Loucy (cell line): ENCODE measurements around the gene TIMM17B.

ENCODE experiments used
- H2AFZ ChIP-seq: fragments of 200-600 bp; sonication (generic); 2 replicates; pipeline ENCODE4 v1.6.0; 2016; ENCODE audit warnings: antibody characterized with exemption, mild to moderate bottlenecking, low read length, moderate library complexity
- H3F3A ChIP-seq: fragments of 200-600 bp; 2 replicates; pipeline ENCODE4 v1.6.0; 2016; ENCODE audit warnings: antibody characterized with exemption, low read depth, mild to moderate bottlenecking
- H3K27me3 ChIP-seq: fragments of 200-600 bp; sonication (generic); 2 replicates; pipeline ENCODE4 v1.6.1; 2014; ENCODE audit warnings: low read length, mild to moderate bottlenecking; ENCODE audit not compliant: insufficient read depth, poor library complexity, severe bottlenecking
- H3K36me3 ChIP-seq: fragments of 200-600 bp; sonication (generic); 2 replicates; pipeline ENCODE4 v1.6.1; 2016; ENCODE audit warnings: low read length; ENCODE audit not compliant: insufficient read depth
- H3K4me1 ChIP-seq: fragments of 200-600 bp; sonication (generic); 2 replicates; pipeline ENCODE4 v1.5.1; 2014; ENCODE audit warnings: low read length, mild to moderate bottlenecking; ENCODE audit not compliant: insufficient read depth, poor library complexity, severe bottlenecking
- H3K4me2 ChIP-seq: fragments of 200-600 bp; sonication (generic); 2 replicates; pipeline ENCODE4 v1.6.0; 2014; ENCODE audit warnings: antibody characterized with exemption, low read length, low read depth, mild to moderate bottlenecking; ENCODE audit not compliant: poor library complexity, severe bottlenecking
- H3K4me3 ChIP-seq: fragments of 200-600 bp; sonication (generic); 2 replicates; pipeline ENCODE4 v1.5.1; 2014; ENCODE audit warnings: low read length, mild to moderate bottlenecking, mixed read lengths; ENCODE audit not compliant: poor library complexity, severe bottlenecking
- H3K79me2 ChIP-seq: fragments of 200-600 bp; sonication (generic); 2 replicates; pipeline ENCODE4 v1.6.1; 2014; ENCODE audit warnings: low read length; ENCODE audit not compliant: insufficient read depth
- H3K9ac ChIP-seq: fragments of 200-600 bp; sonication (generic); 2 replicates; pipeline ENCODE4 v1.6.0; 2014; ENCODE audit warnings: mild to moderate bottlenecking, low read depth, low read length, moderate library complexity; ENCODE audit not compliant: poor library complexity, severe bottlenecking
- H3K9me2 ChIP-seq: fragments of 200-600 bp; sonication (generic); replicated peaks from 2 replicates; pipeline ENCODE4 v1.6.1; 2016; ENCODE audit warnings: low read depth, low read length, mixed read lengths
- H3K9me3 ChIP-seq: fragments of 200-600 bp; sonication (generic); 2 replicates; pipeline ENCODE4 v1.6.1; 2014; ENCODE audit warnings: mild to moderate bottlenecking, antibody characterized with exemption, low read length, low read depth; ENCODE audit not compliant: insufficient read depth
- H4K20me1 ChIP-seq: fragments of 200-600 bp; sonication (generic); 2 replicates; pipeline ENCODE4 v1.6.0; 2014; ENCODE audit warnings: antibody characterized with exemption, low read length, mild to moderate bottlenecking; ENCODE audit not compliant: insufficient read depth, poor library complexity, severe bottlenecking
- CTCF ChIP-seq: fragments of 200-600 bp; sonication (generic); conservative IDR thresholded peaks from 2 replicates; pipeline ENCODE4 v1.5.1; 2014; ENCODE audit warnings: mild to moderate bottlenecking, antibody characterized with exemption, low read length
- EZH2phosphoT487 ChIP-seq: fragments of 200-600 bp; IDR thresholded peaks from 2 replicates; pipeline ENCODE4 v1.6.1; 2018; ENCODE audit warnings: antibody characterized with exemption, mild to moderate bottlenecking, moderate library complexity, borderline replicate concordance

Gene TIMM17B

GRCh38 chrX:48927123-48927522 lies 29.6 kb upstream of the TIMM17B start:
- no peak overlapping the region for H3K4me2 ChIP-seq
- H3K9ac ChIP-seq = no peak overlapping the region
- H4K20me1 ChIP-seq = no peaks in the 10 kb centered on the region
- no peaks in the 10 kb centered on the region for H3K9me3 ChIP-seq
- H3K4me3 ChIP-seq = no peak overlapping the region
- H2AFZ ChIP-seq = no peak overlapping the region
- H3K36me3 ChIP-seq = peaks cover 33% of the 10 kb centered on the region; the same call in 1 of the 2 replicates
- no peak for TF ChIP-seq CTCF
- H3K79me2 ChIP-seq = no peaks in the 10 kb centered on the region
- H3F3A ChIP-seq = no peaks in the 10 kb centered on the region
- H3K4me1 ChIP-seq = no peaks in the 10 kb centered on the region
- H3K27me3 ChIP-seq = no peaks in the 10 kb centered on the region
- H3K9me2 ChIP-seq = no peaks in the 10 kb centered on the region

GRCh38 chrX:48924270-48924669 lies 26.7 kb upstream of the TIMM17B start:
- H4K20me1 ChIP-seq = no peaks in the 10 kb centered on the region
- H3K9me3 ChIP-seq = no peaks in the 10 kb centered on the region
- no peaks in the 10 kb centered on the region for H3F3A ChIP-seq
- no peak overlapping the region for H3K4me2 ChIP-seq
- TF ChIP-seq EZH2phosphoT487 (no peak), CTCF (no peak)
- H3K4me1 ChIP-seq = peaks cover 9% of the 10 kb centered on the region
- H2AFZ ChIP-seq = no peak overlapping the region
- H3K9ac ChIP-seq = no peak overlapping the region
- no peaks in the 10 kb centered on the region for H3K79me2 ChIP-seq
- no peaks in the 10 kb centered on the region for H3K27me3 ChIP-seq
- no peaks in the 10 kb centered on the region for H3K9me2 ChIP-seq
- H3K4me3 ChIP-seq = no peak overlapping the region
- H3K36me3 ChIP-seq = peaks cover 23% of the 10 kb centered on the region; the same call in 1 of the 2 replicates

- Histone ChIP-seq H3K9ac (no peak overlapping the region), H4K20me1 (no peaks in the 10 kb centered on the region), H3K4me2 (no peak overlapping the region), H3K27me3 (no peaks in the 10 kb centered on the region), H3K4me3 (no peak overlapping the region), H3K79me2 (no peaks in the 10 kb centered on the region), H3F3A (no peaks in the 10 kb centered on the region), H3K36me3 (peaks cover 23% of the 10 kb centered on the region; the same call in 1 of the 2 replicates), H2AFZ (no peak overlapping the region), H3K4me1 (peaks cover 11% of the 10 kb centered on the region), H3K9me2 (no peaks in the 10 kb centered on the region), H3K9me3 (no peaks in the 10 kb centered on the region)
- TF ChIP-seq EZH2phosphoT487 (no peak), CTCF (no peak)
Observed at GRCh38 chrX:48923771-48924170, 26.2 kb upstream of the TIMM17B start.
